K562 (cell line): ENCODE measurements around the gene RNF223.
"Not testable (repeated sequence)": the region's sequence is repeated elsewhere in the genome, so short reads cannot be mapped to it uniquely, and the experiment has no call there.

ENCODE experiments used
- CHD2 ChIP-seq: IDR thresholded peaks from 2 replicates; pipeline ENCODE4 v1.6.1; 2011; ENCODE audit warnings: low read depth, low read length
- CSDE1 ChIP-seq, 2 experiments: fragments of 450-650 bp; IDR thresholded peaks; 2 replicates each; pipeline ENCODE4 v1.6.1; 2016; ENCODE audit warnings: mild to moderate bottlenecking in 1 of 2
- EP300 ChIP-seq: IDR thresholded peaks from 2 replicates; pipeline ENCODE4 v1.6.1; 2012; ENCODE audit warnings: low read length, improper control_type of control experiment
- EZH2 ChIP-seq: IDR thresholded peaks from 2 replicates; pipeline ENCODE4 v1.6.1; 2012; ENCODE audit warnings: low read depth, mild to moderate bottlenecking, inconsistent platforms, low read length, borderline replicate concordance
- FOXK2 ChIP-seq, 2 experiments: fragments of 450-650 bp; IDR thresholded peaks in 1 of 2; conservative IDR thresholded peaks in 1 of 2; 2 replicates each; pipeline ENCODE4 v1.6.1; 2016; ENCODE audit warnings: low read depth in 2 of 2, mild to moderate bottlenecking in 1 of 2
- GATAD2B ChIP-seq: fragments of 450-650 bp; IDR thresholded peaks from 2 replicates; pipeline ENCODE4 v1.6.1; 2017; ENCODE audit warnings: mild to moderate bottlenecking, borderline replicate concordance
- PHF8 ChIP-seq: fragments of 200-600 bp; sonication (generic); IDR thresholded peaks from 2 replicates; pipeline ENCODE4 v1.6.1; 2012; ENCODE audit warnings: mixed run types, mild to moderate bottlenecking, inconsistent platforms, low read length, moderate library complexity, borderline replicate concordance
- POLR2A ChIP-seq: fragments of 450-650 bp; conservative IDR thresholded peaks from 2 replicates; pipeline ENCODE4 v1.6.1; 2016
- POLR2AphosphoS5 ChIP-seq: IDR thresholded peaks from 2 replicates; pipeline ENCODE4 v1.6.1; 2011; ENCODE audit warnings: mild to moderate bottlenecking, low read depth, low read length, moderate library complexity; ENCODE audit not compliant: control insufficient read depth, insufficient read depth
- SMARCA4 ChIP-seq: fragments of 450-650 bp; IDR thresholded peaks from 2 replicates; pipeline ENCODE4 v1.6.1; 2016
- TF ChIP-seq, protein P1 (sequence below), 3 experiments: IDR thresholded peaks in 2 of 3; conservative IDR thresholded peaks in 1 of 3; 2 replicates each; pipeline ENCODE4 v1.5.1; 2011 to 2012; ENCODE audit warnings: low read length in 3 of 3, mild to moderate bottlenecking in 3 of 3, control low read depth in 2 of 3, improper control_type of control experiment in 1 of 3, inconsistent platforms in 1 of 3, low read depth in 1 of 3, mixed read lengths in 1 of 3, moderate library complexity in 1 of 3; ENCODE audit not compliant: insufficient read depth in 2 of 3
- TF ChIP-seq, protein P2 (sequence below): sonication (generic); formaldehyde crosslinking; IDR thresholded peaks from 2 replicates; pipeline ENCODE4 v1.8.1; 2023; ENCODE audit warnings: mild to moderate bottlenecking, missing genetic modification reagents
- TF ChIP-seq, protein P3 (sequence below): fragments of 150-350 bp; IDR thresholded peaks from 2 replicates; pipeline ENCODE4 v1.6.1; 2014; ENCODE audit warnings: low read depth, mild to moderate bottlenecking, low read length, borderline replicate concordance

DNA sequence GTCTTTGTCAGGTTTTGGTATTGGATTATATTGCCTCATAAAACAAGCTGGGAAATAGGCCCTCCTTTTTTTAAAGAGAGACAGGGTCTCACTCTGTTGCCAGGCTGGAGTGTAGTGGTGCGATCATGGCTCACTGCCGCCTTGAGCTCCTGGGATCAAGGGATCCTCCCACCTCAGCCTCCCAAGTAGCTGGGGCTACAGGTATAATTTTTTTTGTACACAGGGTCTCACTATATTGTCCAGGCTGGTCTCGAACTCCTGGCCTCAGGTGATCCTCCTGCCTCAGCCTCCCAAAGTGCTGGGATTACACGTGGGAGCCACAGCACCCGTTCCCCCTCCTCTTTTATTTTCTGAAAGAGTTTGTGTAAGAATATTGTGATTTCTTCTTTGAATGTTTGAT, 22.0 kb upstream of the RNF223 start:
- TF ChIP-seq PHF8; CSDE1 (IDR thresholded peaks at IDR 0.05); POLR2A; CHD2; POLR2AphosphoS5; EZH2; FOXK2 (conservative IDR thresholded peaks at IDR 0.05 in 1 of 2, IDR thresholded peaks at IDR 0.05 in 1 of 2; ENCODE audit: low read depth in 2 of 2); SMARCA4; EP300; GATAD2B: not testable (repeated sequence)
- TF ChIP-seq, protein P1, sequence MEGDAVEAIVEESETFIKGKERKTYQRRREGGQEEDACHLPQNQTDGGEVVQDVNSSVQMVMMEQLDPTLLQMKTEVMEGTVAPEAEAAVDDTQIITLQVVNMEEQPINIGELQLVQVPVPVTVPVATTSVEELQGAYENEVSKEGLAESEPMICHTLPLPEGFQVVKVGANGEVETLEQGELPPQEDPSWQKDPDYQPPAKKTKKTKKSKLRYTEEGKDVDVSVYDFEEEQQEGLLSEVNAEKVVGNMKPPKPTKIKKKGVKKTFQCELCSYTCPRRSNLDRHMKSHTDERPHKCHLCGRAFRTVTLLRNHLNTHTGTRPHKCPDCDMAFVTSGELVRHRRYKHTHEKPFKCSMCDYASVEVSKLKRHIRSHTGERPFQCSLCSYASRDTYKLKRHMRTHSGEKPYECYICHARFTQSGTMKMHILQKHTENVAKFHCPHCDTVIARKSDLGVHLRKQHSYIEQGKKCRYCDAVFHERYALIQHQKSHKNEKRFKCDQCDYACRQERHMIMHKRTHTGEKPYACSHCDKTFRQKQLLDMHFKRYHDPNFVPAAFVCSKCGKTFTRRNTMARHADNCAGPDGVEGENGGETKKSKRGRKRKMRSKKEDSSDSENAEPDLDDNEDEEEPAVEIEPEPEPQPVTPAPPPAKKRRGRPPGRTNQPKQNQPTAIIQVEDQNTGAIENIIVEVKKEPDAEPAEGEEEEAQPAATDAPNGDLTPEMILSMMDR (IDR thresholded peaks at IDR 0.05 in 2 of 3, conservative IDR thresholded peaks at IDR 0.05 in 1 of 3; ENCODE audit: insufficient read depth in 2 of 3, low read depth in 1 of 3, low read length in 3 of 3) = not testable (repeated sequence)
- TF ChIP-seq, protein P2, sequence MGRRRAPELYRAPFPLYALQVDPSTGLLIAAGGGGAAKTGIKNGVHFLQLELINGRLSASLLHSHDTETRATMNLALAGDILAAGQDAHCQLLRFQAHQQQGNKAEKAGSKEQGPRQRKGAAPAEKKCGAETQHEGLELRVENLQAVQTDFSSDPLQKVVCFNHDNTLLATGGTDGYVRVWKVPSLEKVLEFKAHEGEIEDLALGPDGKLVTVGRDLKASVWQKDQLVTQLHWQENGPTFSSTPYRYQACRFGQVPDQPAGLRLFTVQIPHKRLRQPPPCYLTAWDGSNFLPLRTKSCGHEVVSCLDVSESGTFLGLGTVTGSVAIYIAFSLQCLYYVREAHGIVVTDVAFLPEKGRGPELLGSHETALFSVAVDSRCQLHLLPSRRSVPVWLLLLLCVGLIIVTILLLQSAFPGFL (CRISPR knock-in tag) = not testable (repeated sequence)
- TF ChIP-seq, protein P3, sequence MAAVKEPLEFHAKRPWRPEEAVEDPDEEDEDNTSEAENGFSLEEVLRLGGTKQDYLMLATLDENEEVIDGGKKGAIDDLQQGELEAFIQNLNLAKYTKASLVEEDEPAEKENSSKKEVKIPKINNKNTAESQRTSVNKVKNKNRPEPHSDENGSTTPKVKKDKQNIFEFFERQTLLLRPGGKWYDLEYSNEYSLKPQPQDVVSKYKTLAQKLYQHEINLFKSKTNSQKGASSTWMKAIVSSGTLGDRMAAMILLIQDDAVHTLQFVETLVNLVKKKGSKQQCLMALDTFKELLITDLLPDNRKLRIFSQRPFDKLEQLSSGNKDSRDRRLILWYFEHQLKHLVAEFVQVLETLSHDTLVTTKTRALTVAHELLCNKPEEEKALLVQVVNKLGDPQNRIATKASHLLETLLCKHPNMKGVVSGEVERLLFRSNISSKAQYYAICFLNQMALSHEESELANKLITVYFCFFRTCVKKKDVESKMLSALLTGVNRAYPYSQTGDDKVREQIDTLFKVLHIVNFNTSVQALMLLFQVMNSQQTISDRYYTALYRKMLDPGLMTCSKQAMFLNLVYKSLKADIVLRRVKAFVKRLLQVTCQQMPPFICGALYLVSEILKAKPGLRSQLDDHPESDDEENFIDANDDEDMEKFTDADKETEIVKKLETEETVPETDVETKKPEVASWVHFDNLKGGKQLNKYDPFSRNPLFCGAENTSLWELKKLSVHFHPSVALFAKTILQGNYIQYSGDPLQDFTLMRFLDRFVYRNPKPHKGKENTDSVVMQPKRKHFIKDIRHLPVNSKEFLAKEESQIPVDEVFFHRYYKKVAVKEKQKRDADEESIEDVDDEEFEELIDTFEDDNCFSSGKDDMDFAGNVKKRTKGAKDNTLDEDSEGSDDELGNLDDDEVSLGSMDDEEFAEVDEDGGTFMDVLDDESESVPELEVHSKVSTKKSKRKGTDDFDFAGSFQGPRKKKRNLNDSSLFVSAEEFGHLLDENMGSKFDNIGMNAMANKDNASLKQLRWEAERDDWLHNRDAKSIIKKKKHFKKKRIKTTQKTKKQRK = not testable (repeated sequence)
